GM19238 (cell line): ENCODE data around the gene BID.

Experiments
- DNase-seq: peaks from one replicate; pipeline ENCODE4 v3.0.0; 2011; ENCODE audit warnings: low spot score; ENCODE audit not compliant: insufficient read length

BID gene

DNA sequence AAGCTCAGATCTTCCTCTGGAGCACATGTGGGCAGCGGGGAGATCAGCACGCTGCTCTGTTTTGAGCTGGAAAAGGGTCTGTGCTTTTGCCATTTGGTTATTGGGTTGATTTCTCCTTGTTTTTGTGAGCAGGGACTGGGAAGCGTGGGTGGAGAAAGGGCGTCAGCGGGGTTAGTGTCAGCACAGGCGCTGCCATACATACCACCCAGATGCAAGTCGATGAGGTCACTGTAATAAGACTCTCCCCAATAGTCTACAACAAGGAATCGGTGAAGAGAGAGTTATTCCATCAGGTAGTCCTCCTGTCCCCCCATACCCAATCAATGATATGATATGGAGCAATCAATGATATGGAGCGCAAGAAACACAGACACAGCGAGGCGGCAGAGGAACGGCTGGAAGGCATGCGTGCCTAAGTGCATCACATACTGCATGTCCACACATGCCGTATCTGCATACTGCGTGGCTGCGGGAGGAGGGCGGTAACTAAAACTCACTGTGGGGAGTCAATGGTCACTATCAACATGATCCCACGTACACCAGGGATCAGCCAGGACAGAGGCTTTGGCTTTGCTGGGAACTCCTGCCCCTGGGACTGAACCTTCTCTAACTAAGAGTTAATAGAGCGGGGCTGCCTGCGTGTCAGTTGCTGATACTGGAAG lies 29.5 kb upstream of the BID start:
- DNase-seq: no peak

DNA sequence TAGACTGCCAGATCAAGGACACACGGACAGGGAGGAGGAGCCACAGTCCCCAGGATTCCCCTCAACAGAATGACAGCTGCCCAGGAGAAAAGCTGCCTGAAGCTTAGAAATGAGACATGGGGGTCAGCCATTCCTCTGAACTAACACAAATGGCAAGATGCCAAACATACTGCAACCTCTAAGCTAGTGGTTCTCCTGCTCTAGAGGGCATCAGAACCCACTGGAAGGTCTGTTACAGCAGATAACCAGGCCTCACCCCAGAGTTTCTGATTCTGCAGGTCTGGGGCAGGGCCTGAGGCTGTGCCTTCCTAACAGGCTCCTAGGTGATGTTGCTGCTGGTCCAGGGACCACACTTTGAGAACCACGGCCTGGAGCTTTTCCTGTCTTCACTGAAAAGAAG lies 28.6 kb upstream of the BID start:
- no peak for DNase-seq

DNA sequence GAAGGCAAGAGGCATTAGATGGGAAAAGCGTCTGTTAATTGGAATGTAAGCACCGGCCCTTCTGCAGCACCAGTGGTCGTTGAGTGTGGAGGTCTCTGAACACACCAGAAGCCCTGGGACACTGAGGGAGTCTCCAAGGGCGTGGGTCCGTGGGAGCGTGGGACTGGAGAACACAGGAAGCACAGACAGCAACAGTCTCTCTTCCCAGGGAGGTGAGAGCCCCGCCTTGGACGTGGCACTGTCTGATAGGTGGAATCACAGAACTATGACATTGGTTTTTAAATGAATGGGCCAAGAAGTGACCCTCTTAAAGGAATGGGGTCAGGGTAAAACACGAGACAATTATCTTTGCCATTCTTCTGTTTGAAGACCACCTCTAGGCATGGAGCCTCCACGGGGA lies 28.1 kb upstream of the BID start:
- DNase-seq: no peak

DNA sequence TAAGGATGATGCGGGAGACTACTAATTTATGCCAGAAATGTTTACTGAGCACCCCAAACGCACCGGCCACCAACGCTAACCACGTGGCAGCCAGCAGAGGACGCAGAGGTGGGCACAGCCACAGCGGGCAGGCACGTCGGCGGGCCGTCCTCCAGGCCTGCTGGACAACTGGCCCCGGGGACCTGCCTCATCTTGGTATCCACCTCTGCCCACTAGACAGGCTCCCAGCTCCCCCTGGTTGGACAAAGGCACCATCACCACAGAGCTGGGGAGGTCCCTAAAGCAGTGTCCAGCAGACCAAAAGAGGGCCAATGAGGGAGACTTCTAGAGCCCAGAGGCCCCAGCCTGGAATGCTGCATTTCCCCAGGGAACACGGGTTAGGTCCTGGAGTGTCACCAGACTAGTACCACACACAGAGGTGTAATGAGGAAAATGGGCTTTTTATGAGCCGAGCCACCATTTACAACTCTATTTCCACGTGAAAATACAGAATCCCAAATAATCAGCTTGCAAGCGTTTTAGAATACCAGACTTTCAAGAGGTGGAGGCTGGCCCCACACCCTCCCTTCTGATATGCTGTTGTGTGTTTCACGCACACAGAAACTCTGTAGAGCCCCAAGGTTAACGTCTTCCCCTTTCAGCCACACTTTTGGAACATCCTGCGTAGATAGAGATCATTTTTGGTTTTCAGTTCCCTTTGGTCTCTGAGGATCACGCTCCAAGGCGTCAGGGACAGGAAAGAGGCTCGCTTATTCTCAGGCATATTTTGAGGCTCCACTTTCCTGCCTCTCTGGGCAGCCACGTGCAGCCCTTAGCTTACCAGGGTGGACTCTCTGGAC lies 23.7 kb upstream of the BID start:
- peak; percentile 68 for DNase-seq

DNA sequence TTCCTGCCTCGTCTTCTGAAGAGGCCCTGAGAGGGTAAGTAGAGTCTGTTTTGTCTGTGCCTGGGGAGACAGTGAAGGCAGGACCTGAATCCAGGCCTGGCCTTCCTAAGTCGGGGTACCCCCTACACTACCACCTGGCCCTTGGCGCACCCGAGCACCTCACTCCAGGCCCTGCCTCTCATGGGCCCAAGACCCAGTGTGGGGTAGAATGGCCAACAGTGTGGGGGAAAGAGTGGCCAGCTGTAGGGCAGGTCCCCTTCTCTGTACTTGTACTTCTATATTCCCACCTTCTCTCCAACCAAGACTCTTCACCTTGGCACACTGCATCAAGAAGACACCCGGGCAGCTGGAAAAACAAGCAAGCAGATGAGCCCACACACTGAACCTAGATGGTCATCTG lies 22.4 kb upstream of the BID start:
- no peak for DNase-seq

DNA sequence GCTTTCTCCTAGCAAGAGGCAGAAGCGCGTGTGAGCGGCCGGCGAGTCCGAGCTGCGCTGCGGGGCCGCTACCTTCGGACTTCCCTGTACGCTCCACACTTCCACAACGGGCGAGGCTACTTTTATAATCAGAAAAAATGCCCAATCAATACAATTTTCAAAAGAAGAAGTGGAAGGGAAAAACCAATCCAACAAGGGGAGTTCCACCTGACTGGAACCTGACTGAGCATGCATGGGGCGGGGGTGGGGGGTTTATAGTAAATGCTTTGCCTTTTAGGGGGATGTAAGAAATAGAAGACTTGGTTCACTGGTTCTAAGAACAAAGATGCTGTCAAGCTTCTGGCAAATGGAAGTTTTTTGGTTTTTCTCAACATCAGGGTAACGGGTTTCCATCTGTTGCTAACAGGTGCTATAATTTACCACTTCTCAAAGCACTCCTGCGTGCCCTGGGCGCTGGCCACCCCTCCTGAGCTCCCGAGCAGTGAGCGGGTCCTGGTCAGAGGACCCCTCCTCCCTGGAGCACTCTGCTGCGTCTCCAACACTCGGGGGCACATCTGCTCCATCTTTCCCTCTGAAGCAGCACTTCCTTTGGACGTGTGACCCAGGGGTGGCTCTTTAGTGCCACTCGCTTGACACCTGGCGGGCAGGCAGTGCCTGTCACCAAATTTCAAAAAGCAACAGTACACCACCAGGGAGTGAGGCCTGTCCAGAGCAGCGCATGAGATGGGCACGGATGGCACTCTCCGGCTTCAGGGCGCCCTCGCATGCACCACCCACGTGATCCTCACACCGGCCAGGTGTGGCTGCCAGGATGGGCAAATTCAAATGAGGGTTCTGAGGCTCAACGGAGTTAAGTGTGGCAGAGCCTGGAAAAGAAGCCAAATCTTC lies 21.6 kb upstream of the BID start:
- no peak for DNase-seq

DNA sequence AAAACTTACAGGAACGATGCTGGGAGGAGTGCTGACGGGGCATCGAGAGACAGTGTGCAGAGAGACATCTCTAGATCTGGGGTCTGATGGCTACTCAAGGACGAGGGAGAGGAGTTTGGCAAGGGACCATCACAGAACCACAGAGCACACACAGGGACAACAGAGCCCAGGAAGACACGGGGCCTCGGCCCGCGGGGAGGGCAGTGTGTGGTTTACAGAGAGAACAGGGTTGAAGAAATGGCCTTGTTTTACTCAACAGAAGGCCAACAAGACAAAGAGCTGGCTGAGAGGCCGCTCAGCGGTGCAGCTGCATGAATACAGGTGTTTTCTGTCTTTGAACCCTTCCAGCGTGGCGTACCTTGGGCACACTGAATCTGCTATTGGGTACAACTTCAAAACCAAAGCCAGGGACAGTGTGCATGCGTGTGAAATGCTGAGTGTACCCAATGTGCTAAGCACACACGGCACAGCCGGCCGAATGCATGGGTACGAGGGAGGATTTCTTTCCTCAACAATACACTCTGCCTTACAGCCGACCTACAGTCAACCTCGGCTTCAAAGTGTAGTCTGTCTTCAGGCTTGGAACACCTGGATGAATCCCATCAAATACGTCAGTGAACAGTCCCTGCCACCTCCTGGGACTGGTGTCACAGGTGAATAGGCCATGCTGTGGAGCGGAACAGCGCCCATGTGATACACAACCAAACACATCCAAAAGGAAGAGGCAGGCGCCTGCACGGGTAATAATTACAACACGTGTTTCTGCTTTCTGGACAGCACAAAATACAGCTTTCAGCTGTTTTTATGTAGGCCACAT lies 20.7 kb upstream of the BID start:
- DNase-seq: no peak

DNA sequence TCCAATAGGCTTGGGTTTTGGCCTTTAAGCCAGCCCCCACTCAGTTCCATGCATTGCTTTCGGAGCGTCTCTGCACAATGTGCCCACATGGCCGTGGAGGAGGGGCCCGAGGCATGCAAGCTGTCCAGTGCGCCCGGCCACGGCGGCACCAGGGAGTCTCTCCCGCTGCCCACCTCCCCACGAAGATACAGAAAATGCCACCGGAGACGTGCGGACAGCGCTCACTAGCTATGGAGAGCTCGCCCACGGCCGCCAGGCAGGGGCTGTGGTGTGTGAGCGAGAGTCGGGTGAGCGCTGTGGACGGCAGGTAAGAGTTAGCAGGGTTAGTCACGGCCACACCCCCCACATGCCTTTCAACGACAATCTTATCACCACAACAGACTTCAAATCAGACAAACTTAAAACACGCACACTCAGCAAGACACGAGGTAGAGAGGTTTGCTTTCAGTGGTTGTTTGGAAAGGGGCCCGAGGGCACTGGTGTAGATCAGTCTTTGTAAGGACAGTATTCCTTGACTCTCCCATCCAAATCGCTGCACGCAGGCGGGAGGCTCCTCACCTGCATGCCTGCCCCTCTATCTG lies 18.7 kb upstream of the BID start:
- DNase-seq: no peak

DNA sequence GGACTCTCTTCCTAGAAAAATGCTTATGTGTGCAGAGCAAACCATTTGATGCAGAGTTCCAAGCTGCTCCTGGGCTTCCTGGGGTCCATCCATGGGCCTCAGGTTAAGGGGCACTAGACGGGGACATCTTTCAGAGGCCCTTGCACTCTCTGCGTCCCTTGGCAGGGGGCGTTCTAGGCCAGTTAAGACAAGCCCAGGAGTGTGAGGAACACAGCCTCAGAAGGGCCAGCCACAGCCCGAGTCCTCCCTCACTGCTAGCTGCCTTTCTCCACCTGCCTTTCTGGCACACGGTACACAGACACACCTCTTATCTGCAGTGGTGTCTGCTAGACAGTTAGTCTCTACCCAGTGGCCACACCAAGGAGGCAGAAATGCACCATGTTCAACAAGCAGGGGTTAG lies 18.0 kb upstream of the BID start:
- DNase-seq: no peak

DNA sequence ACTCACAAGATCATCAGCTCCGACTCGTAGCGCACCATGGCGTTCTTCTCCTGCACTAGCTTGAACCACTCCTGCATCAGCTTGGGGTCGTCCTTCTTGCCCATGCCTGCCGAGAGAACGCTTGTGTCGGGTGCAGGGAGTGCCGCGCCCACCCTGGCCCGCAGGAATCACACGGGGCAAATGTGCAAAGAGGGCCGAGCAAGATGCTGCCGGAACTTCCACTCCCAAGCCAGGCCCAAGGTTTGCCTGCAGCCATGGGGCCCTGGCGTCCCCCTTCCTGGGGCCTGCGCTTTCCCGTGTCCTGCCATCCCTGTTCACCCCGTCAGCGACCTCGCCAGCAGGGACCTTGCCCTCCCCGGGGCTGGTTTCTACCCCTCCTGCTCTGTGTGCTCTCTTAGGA lies 16.9 kb upstream of the BID start:
- no peak for DNase-seq

DNA sequence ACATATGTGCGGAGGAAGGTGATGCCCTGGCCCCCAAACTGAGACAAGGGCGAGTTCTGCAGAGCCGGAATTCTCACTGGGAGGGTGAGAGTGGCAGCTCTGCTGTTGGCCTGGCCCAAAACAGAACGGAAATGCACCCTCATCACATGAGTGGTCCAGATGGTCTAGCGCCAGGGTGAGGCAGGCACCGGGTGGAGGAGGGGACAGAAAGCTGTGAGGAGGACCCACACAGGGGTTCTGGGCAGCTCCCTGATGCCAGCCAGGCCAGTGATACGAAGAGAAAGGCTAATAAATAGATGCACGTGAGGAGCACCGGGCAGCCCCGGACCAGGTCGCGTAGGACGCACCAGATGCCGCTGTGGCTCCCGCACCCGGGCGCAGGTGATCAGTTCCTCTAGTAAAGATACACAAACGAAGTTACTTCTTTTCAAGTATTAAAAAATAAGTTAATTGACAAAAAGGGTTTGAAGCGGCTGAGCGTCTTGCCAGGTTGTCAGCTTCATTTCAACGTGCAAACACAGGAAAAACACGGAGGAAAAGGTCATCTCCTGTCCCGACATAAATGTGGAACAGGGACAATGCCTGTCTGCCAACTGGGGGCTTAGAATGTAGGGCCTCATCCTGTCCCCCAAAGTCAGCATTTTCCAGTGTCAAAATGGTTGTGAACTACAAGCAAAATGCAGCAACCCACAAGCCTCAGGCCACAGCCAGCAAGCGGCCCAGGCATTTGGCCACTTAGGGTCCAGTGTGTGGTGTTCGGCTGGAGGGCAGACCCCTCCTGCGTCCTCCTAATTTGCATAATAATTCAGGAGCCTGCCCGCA lies 15.3 kb upstream of the BID start:
- DNase-seq: no peak

DNA sequence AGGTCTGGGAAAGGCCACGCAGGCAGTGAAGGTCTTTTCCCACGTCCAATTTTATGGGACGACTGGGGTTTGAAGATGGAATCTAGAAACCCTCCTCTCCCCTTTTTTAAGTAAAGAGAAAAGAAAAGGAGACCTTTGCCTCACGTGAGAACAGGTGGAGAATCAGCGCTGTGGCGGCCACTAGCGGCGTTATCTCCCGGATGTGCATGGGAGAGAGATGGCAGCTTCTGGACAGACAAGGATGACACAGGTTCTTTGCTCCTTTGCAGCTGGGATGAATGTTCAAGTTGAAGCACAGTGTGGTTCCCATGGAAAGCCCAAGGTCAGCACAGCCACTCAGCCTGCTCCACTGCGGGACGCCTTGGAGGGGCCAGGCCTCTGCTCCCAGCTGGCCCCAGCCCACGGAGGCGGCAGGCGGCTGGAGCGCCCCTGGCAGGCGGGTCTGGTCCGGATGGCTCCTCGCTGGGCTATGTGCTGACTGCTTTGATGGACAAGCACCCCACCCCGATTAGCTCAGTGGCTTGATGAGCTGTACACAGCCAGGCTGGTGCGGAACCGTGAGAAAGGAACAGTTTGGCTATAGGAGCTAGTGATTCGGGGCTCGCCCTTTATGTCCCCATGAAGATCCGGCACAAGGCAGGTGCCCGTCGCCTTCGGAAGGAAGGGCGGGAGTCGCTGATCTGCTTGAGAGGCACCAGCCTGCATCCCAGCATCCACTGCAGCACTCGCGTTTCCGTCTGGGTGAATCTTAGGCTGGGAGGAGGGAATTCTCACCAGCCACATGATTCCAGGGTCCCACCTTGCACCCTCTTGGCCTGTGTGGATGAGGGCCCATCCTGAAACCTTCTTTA lies 14.5 kb upstream of the BID start:
- DNase-seq: no peak

DNA sequence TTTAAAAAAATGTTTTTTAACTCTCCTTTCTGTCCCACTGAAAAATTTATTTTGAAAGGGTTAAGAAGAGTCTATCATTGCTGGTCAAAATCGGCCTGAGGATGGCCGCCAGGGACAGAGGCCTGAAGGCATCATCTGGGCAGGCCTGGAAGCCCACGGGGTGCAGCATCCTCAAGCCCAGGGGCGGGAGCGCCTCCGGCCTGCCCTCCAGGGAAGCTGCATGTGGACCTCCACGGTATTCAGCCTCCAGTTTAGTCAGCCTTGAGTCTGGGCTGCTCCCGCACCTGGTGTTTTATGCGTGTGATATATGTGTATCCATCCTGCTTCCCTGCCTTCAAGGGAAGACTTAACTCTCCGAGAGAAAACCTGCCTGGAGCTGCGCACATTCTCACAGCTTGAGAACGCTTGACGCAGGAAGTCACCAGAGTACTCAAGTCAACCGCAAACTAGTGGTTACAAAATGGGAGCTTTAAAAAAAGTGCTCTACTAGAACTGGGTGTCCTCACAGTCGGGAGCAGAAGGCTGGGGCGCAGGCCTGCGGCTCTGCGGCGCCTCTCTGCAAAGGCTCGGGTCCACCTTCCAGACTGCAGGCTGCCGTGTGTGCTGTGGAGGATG lies 13.6 kb upstream of the BID start:
- DNase-seq: no peak

DNA sequence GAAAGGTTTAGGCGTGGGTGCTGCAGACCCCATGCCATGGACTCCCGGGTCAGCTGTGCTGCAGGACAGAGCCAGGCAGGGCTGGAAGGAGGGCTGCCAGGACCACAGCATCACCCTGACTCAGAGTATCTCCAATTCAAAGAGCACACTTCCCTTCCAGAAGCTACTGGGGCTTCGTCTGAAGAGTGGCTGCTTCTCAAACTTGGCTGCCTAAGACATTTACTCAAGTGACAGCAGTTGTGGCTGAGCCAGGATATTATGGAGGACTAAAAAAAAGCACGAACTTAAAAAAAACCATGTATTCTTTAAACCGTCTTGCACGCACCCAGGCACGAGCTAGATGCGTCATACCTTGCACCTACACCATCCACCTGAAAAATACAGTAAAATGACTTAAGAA lies 13.0 kb upstream of the BID start:
- no peak for DNase-seq

DNA sequence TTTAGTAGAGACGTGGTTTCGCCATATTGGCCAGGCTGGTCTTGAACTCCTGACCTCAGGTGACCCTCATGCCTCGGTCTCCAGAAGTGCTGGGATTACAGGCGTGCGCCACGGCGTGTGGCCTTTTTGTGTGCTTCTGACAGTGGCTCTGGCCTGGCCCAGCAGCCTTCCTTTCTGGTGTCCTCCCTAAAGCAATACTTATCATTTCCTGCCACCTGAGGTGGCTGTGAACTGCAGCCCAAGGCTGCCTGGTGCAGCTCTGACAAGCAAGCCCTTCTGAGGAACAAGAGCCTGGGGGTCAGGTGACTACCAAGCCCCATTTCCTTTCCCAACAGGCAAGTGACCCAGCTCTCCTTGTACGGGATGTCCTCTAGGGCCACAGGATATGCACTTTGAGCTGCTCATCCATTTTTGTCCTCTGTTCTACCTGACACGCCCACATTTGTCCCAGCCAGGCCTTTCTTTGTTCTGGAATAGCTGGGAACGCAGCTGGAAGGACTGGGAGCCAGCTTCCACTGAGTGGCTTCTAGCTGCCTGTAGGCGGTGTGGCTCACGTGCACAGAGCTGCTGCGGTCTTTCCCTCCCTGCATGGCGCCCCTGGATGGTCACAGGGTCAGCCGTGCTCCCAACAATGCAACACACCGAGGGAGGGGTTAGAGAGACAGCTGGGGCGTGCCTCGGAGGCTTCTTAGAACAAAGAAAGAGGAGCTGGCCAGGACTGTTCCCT lies 12.3 kb upstream of the BID start:
- DNase-seq: no peak

DNA sequence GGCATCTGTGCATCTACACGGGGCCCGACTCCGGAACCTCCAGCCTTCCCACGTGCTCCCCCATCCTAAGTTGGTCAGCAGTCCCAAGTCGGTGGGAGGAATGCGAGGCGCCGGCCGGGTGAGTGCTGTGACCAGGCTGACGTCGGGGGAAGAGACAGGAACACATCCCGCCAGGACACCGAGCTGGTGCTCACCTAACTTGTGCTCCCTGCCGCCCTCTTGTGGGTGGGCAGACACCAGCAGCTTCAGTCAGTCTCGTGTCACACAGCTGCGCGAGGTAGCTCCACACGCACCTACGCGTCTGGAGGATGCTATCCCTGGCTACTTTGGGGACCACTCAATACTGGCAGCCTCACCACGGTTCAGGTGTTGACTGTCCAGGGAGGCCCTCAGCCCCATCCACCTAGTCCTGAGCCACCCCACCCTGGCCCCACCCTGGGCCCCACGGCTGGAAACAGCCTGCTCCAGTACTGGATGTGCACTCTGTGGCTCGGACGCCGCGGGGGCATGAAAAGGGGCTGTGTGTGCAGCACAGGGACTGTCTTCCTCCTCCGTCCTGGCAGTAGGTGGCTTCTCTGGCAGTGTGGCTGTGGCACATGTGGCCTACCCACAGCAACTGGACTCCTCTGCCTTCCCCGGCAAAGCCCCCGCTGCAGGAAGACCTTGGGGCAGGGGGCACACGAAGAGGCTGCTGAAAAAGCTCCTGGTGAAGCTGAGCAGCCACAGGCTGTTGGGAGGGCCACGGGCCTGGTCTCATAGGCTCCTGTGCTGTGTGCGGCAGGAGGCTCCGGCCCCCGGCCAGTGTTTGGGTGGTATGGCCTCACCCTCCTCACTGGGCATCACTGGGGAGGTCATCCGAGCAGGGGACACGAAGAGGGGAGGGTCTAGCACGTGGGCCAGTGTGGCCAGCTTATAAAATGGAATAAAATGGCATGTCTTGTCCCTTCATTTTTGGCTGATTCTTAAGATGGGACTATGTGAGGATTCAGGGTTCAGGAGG lies 11.2 kb upstream of the BID start:
- no peak for DNase-seq

DNA sequence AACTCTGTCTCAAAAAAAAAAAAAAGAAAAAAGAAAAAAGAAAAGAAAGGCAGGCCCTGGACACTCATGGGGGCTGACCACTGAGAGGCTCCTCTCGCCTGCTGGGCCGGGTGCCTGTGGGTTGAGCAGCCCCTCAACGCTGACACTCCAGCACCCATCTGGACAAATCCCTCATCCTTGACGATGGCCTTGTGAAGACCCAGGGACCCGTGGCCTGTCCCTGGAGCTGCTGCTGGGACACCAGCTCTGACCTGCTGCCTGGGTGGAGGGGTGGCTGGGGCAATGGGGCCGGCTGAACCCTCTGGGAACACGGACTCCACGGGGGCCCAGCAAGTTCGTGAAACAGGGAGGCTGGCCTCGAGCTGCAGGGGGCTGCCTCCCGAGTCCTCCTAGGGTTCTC lies 10.5 kb upstream of the BID start:
- DNase-seq: no peak
